HepG2 (cell line): ENCODE measurements around the gene PRPSAP2. TPM values are rescaled to one million over a fixed set of nuclear protein-coding genes. Genes with fewer than 3 reads are reported as not detected.

ENCODE experiments used
- ATAC-seq: fragments of 200-7000 bp; cut with Tn5 transposase; 3 replicates; pipeline ENCODE4 v1.9.1; 2020; ENCODE audit warnings: mild to moderate bottlenecking, moderate library complexity
- BruUV-seq: library from RNA; stranded (reverse); fragments of 400-500 nt; replicated peaks from 2 replicates; lab custom pipeline; 2021; lab: Mats Ljungman, UMichigan
- CTCF ChIA-PET: fragments of 300-600 bp; formaldehyde crosslinking; extraction: SDS; loops from one replicate; lab custom pipeline; 2021; ENCODE audit warnings: low total read pairs, inconsistent platforms, low intra/inter-chr PET ratio; lab: Yijun Ruan, JAX
- POLR2A ChIA-PET: fragments of 350-600 bp; sonication (Branson Sonifier 250); formaldehyde crosslinking; loops from one replicate; lab custom pipeline; 2020; ENCODE audit warnings: antibody characterized with exemption, inconsistent platforms; lab: Yijun Ruan, JAX
- DNase-seq: peaks from one replicate; pipeline ENCODE4 v3.0.0-alpha.2; 2015; ENCODE audit warnings: low spot score
- FAIRE-seq: peaks from 3 replicates; lab custom pipeline; 2011; peaks lifted over from hg19 to GRCh38; lab: Jason Lieb, UNC
- H2AFZ ChIP-seq: one replicate; pipeline ENCODE4 v1.6.1; 2011; ENCODE audit warnings: low read length, inconsistent platforms
- H3K27ac ChIP-seq: fragments of 300-600 bp; 3 replicates; pipeline ENCODE4 v1.8.0; 2011; ENCODE audit warnings: mixed run types, mild to moderate bottlenecking, mixed read lengths, low read length, inconsistent platforms; ENCODE audit not compliant: insufficient read depth; ENCODE audit errors: extremely low read length
- H3K27me3 ChIP-seq, 2 experiments: fragments of 200-600 bp in 1 of 2; 2 replicates in 1 of 2; 3 replicates in 1 of 2; pipeline versions ENCODE4 v1.6.0 to v1.8.0; 2011; ENCODE audit warnings: low read length in 2 of 2, mild to moderate bottlenecking in 2 of 2, moderate library complexity in 2 of 2, inconsistent platforms in 1 of 2; ENCODE audit not compliant: insufficient read depth in 2 of 2, control insufficient read depth in 1 of 2
- H3K36me3 ChIP-seq, 2 experiments: fragments of 200-600 bp in 1 of 2; replicated peaks in 1 of 2; 2 replicates in 1 of 2; 3 replicates in 1 of 2; pipeline versions ENCODE4 v1.5.1 to v1.8.0; 2011; ENCODE audit warnings: low read length in 2 of 2, inconsistent platforms in 1 of 2; ENCODE audit not compliant: insufficient read depth in 2 of 2, control insufficient read depth in 1 of 2
- H3K4me1 ChIP-seq: 2 replicates; pipeline ENCODE4 v1.5.1; 2012; ENCODE audit warnings: low read length, inconsistent platforms; ENCODE audit not compliant: insufficient read depth
- H3K4me2 ChIP-seq: 2 replicates; pipeline ENCODE4 v1.6.0; 2011; ENCODE audit warnings: low read depth, low read length, inconsistent platforms
- H3K4me3 ChIP-seq, 3 experiments: fragments of 200-600 bp in 1 of 3; sonication (generic), shearing (Covaris generic) in 1 of 3; replicated peaks in 1 of 3; 2 replicates each; pipeline ENCODE4 v1.5.1; 2011 to 2016; ENCODE audit warnings: low read length in 3 of 3, inconsistent platforms in 2 of 3, low read depth in 2 of 3, mild to moderate bottlenecking in 2 of 3, control low read depth in 1 of 3, mixed read lengths in 1 of 3; ENCODE audit not compliant: insufficient read depth in 1 of 3
- H3K79me2 ChIP-seq: one replicate; pipeline ENCODE4 v1.6.1; 2011; ENCODE audit warnings: low read length, inconsistent platforms; ENCODE audit not compliant: insufficient read depth
- H3K9ac ChIP-seq: 2 replicates; pipeline ENCODE4 v1.6.0; 2011; ENCODE audit warnings: mild to moderate bottlenecking, low read depth, low read length, inconsistent platforms; ENCODE audit not compliant: insufficient read depth
- H3K9me3 ChIP-seq: 2 replicates; pipeline ENCODE4 v1.5.1; 2012; ENCODE audit warnings: mild to moderate bottlenecking, low read length
- H4K20me1 ChIP-seq: 2 replicates; pipeline ENCODE4 v1.6.0; 2011; ENCODE audit warnings: inconsistent platforms, mild to moderate bottlenecking, low read length, moderate library complexity; ENCODE audit not compliant: insufficient read depth
- AGO2 ChIP-seq: fragments of 200-400 bp; formaldehyde crosslinking; optimal IDR thresholded peaks from 2 replicates; pipeline ENCODE3; 2017; ENCODE audit warnings: mild to moderate bottlenecking, low read depth, low read length, moderate library complexity
- MYC ChIP-seq: sonication (generic); formaldehyde crosslinking; IDR thresholded peaks from 2 replicates; pipeline ENCODE4 v1.9.0; 2021; ENCODE audit warnings: missing genetic modification reagents, borderline replicate concordance
- PAF1 ChIP-seq: IDR thresholded peaks from 2 replicates; pipeline ENCODE4 v1.6.1; 2016; ENCODE audit warnings: missing genetic modification reagents, missing compliant biosample characterization
- RBM22 ChIP-seq: fragments of 200-400 bp; formaldehyde crosslinking; optimal IDR thresholded peaks from 2 replicates; pipeline ENCODE3; 2017; ENCODE audit warnings: mild to moderate bottlenecking, low read length, moderate library complexity
- ZBTB3 ChIP-seq: sonication (generic); formaldehyde crosslinking; IDR thresholded peaks from 2 replicates; pipeline ENCODE4 v1.4.0; 2020; ENCODE audit warnings: low read depth, mild to moderate bottlenecking, moderate library complexity, missing genetic modification reagents, borderline replicate concordance
- WGBS: methylation state at CpG from one replicate; pipeline ENCODE4 v1.1.6; 2017; ENCODE audit warnings: low lambda C conversion rate; 5-methylcytosine and 5-hydroxymethylcytosine counted together
- in situ Hi-C: cut with HindIII; loops from 2 replicates; pipeline ENCODE4 v1.10.0; 2017; ENCODE audit warnings: low pct_unique_long_range_greater_than_20kb; ENCODE audit not compliant: extremely low pct_ligation_motif_present
- intact Hi-C: fragments of 100-400 bp; cut with micrococcal nuclease; formaldehyde crosslinking; loops from one replicate; pipeline ENCODE4 v1.10.0; 2022; ENCODE audit not compliant: unreplicated experiment
- polyA plus RNA-seq, 8 experiments: library from polyadenylated mRNA; depleted of rRNA in 3 of 8; stranded (reverse) in 7 of 8; unstranded in 1 of 8; fragments of >200 nt; fragmentation: Illumina TruSeq in 4 of 8; extraction: Trizol in 4 of 8; gene quantifications; 2 replicates each; pipeline versions ENCODE4 v1.2.1 to v1.2.3, GENCODE V29; 2011 to 2016; ENCODE audit warnings: low read depth in 4 of 8, missing spikeins in 1 of 8, mixed read lengths in 1 of 8; ENCODE audit not compliant: insufficient read depth in 1 of 8
- total RNA-seq, 5 experiments: library from RNA; depleted of rRNA; stranded (reverse); fragments of >200 nt; fragmentation: Illumina TruSeq; extraction: Trizol; gene quantifications; 2 replicates each; pipeline ENCODE4 v1.2.3, GENCODE V29; 2016; ENCODE audit warnings: low read depth in 1 of 5
- TF ChIP-seq, protein P1 (sequence below): IDR thresholded peaks from 2 replicates; pipeline ENCODE4 v1.6.1; 2016; ENCODE audit warnings: missing compliant biosample characterization, missing genetic modification reagents, borderline replicate concordance

The PRPSAP2 gene
- total and polyA plus RNA-seq, 2 of the 13 experiments (the other 11 are each of a cell fraction or from before 2014, with no cell fraction given), result 34.0 to 58.9 TPM

DNA sequence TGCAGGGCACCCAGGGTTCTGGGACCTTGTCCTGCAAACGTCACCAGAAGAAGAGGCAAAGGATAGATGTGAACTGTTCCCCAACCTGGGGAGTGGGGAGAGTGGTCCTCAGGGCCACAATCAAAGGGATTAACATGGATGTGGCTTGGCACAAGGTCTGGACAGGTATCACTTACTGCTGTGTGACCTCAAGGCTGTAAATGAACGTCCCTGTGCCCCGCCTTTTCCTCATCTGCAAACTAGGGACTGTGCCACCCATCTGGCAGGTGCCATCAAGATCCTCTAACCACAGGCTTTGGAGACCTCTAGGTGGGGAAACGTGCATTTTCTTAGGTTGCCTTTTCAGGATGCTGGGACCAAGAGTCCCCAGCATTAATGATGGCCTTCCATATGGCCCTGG lies 119.1 kb downstream of the PRPSAP2 start:
- FAIRE-seq, result no peak
- Histone ChIP-seq H3K9me3 (no peaks in the 10 kb centered on the region), H3K4me1 (peaks cover 37% of the 10 kb centered on the region), H3K27ac (no peak overlapping the region), H3K79me2 (no peaks in the 10 kb centered on the region), H3K27me3 (no peaks in the 10 kb centered on the region), H3K36me3 (peaks cover 33 to 67% of the 10 kb centered on the region in 2 experiments), H2AFZ (no peak overlapping the region), H4K20me1 (no peaks in the 10 kb centered on the region), H3K9ac (no peak overlapping the region), H3K4me3 (no peak overlapping the region), H3K4me2 (no peak overlapping the region)
- no peak for DNase-seq
- no TSS peak for BruUV-seq
- intact Hi-C loops, result no loop called here
- TF ChIP-seq, protein P1, sequence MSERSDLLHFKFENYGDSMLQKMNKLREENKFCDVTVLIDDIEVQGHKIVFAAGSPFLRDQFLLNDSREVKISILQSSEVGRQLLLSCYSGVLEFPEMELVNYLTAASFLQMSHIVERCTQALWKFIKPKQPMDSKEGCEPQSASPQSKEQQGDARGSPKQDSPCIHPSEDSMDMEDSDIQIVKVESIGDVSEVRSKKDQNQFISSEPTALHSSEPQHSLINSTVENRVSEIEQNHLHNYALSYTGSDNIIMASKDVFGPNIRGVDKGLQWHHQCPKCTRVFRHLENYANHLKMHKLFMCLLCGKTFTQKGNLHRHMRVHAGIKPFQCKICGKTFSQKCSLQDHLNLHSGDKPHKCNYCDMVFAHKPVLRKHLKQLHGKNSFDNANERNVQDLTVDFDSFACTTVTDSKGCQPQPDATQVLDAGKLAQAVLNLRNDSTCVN (CRISPR knock-in tag), result no peak
- peak; percentile 56 for TF ChIP-seq RBM22
- CTCF ChIA-PET, result no interaction called here
- in situ Hi-C loops, result no loop called here
- no peak for ATAC-seq
- WGBS, result 90% methylated on average over 2 of the region's 4 CpGs
- POLR2A ChIA-PET, result no interaction called here

DNA sequence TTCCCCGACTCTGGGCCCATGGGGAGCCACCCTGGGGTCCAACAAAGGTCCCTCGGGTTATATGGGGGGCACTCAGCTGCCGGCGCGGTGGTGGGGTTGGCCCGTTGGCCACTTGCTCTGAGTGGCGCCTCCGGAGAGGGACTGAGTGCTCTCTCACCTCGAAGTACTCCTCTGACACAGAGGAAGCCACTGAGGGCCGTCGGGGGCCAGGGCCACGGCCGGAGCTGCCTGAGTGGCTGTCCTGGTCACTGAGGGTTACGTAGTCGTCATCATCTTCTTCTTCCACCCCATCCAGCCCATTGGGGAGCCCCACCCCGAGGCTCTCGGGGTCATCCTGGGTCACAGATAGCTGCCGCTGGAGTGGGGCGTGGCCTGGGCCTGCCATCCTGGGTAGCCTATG lies 119.7 kb downstream of the PRPSAP2 start:
- in situ Hi-C loops, result no loop called here
- WGBS, result 100% methylated on average over 4 of the region's 19 CpGs
- H3K27ac ChIP-seq, result no peak overlapping the region
- no peak overlapping the region for H3K9ac ChIP-seq
- H2AFZ ChIP-seq, result no peak overlapping the region
- H3K36me3 ChIP-seq, result peaks cover 33 to 64% of the 10 kb centered on the region in 2 experiments
- no peaks in the 10 kb centered on the region for H3K79me2 ChIP-seq
- TF ChIP-seq PAF1 (CRISPR knock-in tag) (no peak), MYC (CRISPR knock-in tag) (0 out of 2 replicates have a peak, but pooled peaks have one; percentile 16), AGO2 (peak; percentile 50), ZBTB3 (CRISPR knock-in tag) (no peak)
- TF ChIP-seq, all 625 proteins: peak for 2
- ChIA-PET CTCF (no interaction called here), POLR2A (interaction anchor here (1.5 kb wide), 1 partner anchor 10 kb away, joined by 4 read pairs; no protein-coding TSS in a partner anchor)
- H3K4me2 ChIP-seq, result no peak overlapping the region
- no TSS peak for BruUV-seq
- no peak overlapping the region for H3K4me3 ChIP-seq
- FAIRE-seq (no peak), ATAC-seq (no peak), DNase-seq (no peak)
- intact Hi-C loops, result no loop called here
- peaks cover 43% of the 10 kb centered on the region for H3K4me1 ChIP-seq
- H3K27me3 ChIP-seq, result no peaks in the 10 kb centered on the region
- H3K9me3 ChIP-seq, result no peaks in the 10 kb centered on the region
- no peaks in the 10 kb centered on the region for H4K20me1 ChIP-seq
